CMK (cell line): ENCODE results near the gene ZNF600.
"Not testable (repeated sequence)": the region's sequence is repeated elsewhere in the genome, so short reads cannot be mapped to it uniquely, and the experiment has no call there.

ENCODE experiments used
- DNase-seq: peaks from one replicate; pipeline ENCODE4 v3.0.0-alpha.2; 2010; ENCODE audit warnings: low read depth

The ZNF600 gene

GRCh38 chr19:52786464-52787354 is at the start of gene ZNF600:
Gene ZNF600, minus strand, starts transcription at chr19:52786791. Its CDS starts 7,903 bp downstream, at chr19:52778888.
- DNase-seq: peak; percentile 22

DNA sequence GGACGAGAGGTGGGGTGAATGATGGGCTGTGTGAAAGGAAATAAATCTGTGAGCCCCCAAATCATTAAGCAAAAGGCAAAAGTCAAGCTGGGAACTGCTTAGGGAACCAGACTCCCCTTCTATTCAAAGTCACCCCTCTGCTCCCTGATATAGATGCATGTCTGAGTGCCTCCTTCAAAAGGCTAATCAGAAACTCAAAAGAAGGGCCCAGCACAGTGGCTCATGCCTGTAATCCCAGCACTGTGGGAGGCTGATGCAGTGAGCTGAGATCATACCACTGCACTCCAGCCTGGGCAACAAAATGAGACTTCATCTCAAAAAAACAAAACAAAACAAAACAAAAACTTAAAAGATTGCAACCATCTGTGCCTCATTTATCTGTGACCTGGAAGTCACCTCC is 47.7 kb upstream of the ZNF600 start:
- DNase-seq: not testable (repeated sequence)

- not testable (repeated sequence) for DNase-seq
These were observed 47.0 kb upstream of the ZNF600 start for GRCh38 chr19:52833541-52833940.

DNA sequence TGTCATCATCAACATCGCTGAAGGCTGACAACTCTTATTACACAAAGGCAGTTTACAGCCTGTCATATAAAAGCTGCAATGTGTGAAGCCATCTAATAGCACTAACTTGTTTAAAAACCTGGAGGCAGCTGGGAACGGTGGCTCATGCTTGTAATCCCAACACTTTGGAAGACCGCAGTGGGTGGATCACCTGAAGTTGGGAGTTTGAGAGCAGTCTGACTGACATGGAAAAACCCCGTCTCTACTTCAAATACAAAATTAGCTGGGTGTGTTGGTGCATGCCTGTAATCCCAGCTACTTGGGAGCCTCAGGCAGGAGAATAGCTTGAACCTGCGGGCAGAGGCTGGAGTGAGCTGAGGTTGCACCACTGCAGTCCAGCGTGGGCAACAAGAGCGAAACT is 43.3 kb upstream of the ZNF600 start:
- DNase-seq: not testable (repeated sequence)

DNA sequence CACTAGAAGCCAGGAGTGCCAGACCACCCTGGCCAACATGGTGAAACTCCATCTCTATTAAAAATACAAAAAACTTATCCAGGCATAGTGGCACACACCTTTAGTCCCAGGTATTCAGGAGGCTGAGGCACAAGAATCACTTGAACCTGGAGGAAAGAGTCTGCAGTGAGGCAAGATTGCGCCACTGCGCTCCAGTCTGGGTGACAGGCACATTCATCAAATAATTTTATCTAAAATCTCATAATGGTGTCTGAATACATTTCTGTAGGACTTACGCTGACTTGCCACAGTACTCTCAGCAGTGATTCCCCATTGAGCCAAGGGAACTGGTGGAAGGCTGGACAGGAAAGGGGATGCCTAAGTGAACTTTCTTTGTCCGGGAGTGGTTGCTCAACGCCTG is 39.2 kb upstream of the ZNF600 start:
- DNase-seq: no peak

DNA sequence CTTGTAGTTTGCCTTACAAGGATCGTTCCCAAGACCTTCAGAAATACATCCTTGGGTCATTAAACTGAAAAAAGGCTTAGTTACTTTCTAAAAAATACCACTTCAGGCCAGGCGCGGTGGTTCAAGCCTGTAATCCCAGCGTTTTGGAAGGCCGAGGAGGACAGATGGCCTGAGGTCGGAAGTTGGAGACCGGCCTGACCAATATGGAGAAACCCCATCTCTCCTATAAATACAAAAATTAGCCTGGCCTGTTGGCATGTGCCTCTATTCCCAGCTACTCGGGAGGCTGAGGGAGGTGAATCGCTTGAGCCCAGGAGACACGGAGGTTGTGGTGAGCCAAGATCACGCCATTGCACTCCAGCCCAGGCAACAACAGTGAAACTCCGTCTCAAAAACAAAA is 37.1 kb upstream of the ZNF600 start:
- DNase-seq: no peak

DNA sequence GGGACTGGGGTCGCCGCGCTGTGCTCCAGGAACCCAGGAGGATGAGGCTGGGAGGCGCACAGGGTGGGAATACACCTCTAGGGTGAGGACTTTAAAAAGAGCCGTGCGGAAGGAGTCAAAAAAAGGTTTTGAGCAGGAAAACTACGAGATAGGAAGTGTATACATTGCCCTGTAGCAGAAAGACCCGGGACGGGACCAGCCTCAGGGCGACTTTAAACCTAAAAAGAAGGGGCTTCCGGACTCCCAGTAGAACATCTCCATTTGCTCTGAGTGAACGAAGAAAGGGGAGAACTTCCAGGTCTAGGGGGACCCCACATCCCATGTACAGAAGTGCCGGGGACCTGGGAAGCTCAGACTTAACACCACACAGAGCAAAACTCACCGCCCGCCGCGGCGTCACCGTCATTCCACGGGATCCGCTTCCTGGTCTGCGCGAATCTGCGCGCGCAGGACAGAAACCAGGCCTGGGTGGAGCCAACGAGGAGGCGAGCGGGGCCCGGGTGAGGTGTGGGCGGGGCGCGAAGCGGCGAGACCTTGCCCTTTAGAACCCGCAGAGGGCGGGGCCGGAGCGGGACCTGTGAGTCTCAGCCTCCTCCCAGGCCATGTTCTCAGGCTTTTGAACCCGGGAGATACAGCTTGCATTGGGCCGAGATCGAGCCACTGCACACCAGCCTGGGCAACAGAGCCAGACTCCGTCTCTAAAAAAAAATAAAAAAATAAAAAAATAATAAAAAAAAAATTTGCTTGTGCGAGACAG is 34.8 kb upstream of the ZNF600 start, which contains the start of gene ZNF28:
Gene ZNF28, minus strand, starts transcription at position 430 of the 757 bp plus-strand sequence. CDS start 3,675 bp downstream, outside the sequence.
- peak; percentile 42 for DNase-seq

- DNase-seq: not testable (repeated sequence)
These were observed 34.0 kb upstream of the ZNF600 start for GRCh38 chr19:52820472-52821203.

DNA sequence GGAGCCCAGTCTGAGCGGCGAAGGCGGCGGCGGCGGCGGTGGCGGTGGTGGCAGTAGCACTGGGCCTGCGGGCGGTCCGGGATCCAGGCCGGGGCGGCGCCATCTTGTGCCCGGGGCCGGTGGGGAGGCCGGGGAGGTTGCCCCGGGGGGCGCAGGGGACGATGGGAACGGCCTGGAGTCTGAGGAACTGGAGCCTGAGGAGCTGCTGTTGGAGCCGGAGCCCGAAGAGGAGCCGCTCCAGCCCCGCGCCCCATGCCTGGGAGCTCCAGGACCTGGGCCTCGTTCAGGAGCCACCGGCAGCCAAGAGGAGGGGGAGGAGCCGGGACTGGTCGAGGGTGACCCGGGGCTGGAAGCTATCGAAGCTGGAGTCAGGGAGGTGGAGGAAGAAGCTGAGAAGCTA is 23.2 kb upstream of the ZNF600 start:
- DNase-seq: no peak

- DNase-seq: not testable (repeated sequence)
These were observed 13.5 kb upstream of the ZNF600 start for GRCh38 chr19:52799950-52800640.

GRCh38 chr19:52789440-52789839 is 2.8 kb upstream of the ZNF600 start:
- DNase-seq: no peak

DNA sequence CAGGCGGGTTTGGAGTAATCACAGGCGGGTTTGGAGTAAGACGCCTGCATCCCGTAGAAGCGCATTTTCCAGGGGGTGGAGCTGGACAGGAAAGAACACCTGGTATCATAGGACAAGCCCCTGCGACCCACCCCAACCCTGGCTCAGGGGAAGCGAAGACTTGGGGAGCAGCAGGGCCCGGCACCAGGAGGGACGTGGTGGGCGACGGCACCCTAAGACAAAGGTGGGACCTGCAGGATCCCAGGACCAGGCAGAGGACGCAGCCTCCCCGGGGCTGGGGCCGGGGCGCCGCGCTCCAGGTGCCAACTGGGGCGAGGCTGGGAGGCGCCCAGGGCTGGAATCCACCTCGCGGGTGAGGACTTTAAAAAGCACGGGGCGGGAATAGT is 520 bp downstream of the ZNF600 start:
- DNase-seq: no peak

DNA sequence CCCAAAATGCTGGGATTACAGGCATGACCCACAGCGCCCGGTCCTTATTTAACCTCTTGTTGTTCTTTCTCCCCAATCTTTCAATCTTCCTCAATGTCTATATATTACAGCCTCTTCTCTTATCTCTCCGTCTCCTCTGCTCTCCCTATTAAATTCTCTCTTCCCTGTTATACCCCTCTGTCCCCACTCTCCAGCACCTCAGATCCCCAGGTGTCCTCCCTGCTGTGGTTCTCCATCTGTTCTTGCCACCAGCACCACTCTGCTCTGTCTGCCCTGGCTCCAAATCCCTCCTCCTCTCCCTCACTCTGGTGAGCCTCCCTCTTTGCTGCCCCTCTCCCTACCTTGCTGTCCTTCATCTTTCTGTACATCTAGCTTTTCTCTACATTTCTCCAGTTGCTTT is 1.1 kb downstream of the ZNF600 start:
- no peak for DNase-seq

DNA sequence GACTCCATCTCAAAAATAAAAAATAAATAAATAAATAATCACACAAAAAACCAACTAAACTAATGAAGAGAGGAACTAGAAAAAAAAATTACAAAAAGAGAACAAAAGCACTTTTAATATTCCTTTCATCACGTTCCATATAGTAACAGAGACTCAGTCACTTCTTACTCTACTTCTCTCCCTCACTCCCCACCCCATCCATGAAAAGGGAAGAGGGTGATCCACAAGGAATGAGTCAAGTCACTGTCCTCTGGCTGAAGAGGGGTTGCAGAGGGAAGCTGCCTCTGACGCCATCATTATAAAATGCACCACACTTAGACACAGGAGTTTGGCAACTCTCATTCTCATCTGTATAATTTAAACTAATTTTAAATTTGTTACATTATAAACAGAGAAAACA is 3.7 kb downstream of the ZNF600 start:
- DNase-seq: not testable (repeated sequence)

DNA sequence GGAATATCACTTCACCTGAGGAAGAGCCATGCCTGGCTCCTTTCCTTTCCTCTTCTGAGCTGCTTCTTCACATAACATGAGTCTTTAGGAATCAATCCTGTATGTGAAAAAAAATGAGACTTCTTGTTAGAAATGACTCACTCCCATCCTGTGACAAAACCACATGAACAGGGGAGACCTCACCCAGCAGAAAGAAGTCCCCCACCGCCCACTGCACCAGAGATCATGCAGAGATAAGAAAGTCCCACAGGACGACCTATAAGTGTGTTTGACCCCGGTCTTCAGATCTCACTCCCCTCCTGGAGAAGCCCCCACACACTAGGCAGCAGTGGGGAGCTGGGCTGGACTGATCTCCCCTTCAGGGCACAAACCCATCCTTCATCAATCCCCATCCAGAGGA is 7.8 kb downstream of the ZNF600 start:
- DNase-seq: no peak

GRCh38 chr19:52756447-52756846 is 30.1 kb downstream of the ZNF600 start:
- not testable (repeated sequence) for DNase-seq

DNA sequence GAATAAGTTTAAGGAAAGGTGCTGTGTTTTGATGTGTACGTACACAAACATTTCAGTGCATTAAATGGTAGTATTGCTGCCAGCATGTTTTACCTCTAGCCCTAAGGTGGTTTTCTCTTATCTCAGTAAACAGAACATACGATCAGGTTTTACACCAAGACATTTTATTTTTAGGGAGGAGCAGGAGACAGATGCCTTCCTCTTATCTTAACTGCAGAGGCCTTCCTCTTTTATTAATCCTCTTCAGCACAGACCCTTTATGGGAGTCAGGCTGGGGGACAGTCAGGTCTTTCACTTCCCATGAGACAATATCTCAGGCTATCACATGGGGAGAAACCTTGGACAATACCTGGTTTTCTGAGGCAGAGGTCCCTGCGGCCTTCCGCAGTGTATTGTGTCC is 36.8 kb downstream of the ZNF600 start:
- peak; percentile 61 for DNase-seq

DNA sequence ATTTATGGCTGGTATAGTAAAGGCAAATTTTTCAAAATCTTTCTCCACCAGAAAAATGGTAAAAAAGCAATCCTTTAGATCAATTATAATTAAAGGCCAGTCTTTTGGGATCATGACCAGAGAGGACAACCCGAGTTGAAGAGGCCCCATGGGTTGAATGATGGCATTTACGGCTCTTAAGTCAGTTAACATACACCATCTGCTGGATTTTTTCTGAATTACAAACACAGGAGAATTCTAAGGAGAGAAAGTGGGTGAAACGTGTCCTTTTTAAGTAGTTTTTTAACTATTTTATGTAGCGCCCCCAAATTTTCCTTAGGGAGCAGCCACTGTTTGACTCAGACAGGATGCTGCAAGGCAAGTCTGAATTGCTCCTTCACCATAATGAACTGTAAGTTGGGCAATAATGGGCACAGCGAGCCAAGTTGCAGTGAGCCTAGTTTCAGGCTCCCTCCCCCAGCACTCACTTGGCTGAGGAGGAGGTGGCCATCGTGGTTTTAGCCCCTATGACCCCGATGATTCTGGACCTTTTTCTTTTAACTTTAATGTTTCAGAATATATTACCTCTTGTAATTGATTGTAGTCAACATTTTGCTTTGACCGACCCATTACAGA is 38.1 kb downstream of the ZNF600 start:
- DNase-seq: no peak

DNA sequence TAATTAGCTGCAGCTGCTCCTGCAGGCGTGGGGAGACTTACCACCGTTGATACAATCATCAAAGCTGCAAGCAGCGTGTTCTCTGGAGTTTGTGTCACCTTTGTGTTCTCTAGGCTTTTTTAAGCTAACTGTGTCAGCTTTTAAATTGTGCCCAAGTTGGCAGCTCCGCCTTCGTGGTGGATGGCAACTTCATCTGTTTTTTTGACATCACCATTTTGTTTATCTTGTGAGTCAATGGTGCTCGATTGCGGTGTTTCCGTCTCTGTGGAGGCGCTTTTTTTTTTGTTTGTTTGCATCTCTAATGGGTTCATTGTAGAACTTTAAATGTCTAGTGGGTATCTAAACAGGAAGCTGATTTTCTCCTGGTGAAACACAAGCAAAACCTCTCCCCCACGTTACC is 40.7 kb downstream of the ZNF600 start:
- DNase-seq: not testable (repeated sequence)

DNA sequence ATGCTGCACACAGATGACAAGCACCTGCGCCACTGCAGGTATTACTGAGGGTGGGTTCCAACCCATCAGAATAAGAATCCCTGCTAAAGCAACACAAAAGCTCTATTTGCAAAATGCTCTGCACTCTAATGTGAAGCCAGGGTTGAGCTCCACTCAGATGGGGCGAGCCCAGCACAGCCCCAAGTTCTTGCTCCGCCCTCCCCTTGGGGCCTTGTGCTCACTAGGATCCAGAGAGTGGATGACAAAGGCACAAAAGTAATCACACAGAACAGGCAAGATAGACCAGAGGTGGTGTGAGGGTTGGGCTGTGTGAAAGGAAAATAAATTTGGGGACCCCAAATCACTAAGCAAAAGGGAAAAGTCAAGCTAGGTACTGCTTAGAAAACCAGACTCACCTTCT is 43.5 kb downstream of the ZNF600 start:
- DNase-seq: no peak

DNA sequence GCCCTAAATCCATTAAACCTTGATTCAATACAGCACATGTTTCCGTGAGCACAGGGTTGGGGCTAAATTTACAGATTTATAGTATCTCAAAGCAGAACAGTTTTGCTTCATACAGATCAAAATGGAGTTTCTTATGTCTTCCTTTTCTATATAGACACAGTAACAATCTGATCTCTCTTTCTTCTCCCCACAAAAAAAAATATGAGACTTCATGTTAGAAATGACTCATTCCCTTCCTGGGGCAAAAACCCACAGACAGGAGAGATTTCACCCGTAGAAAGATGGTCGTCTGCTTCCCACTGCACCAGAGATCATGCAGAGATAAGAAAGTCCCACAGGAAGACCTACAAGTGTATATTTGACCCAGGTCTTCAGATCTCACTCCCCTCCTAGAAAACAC is 44.1 kb downstream of the ZNF600 start:
- DNase-seq: no peak
